ENCODE measurements around the gene NAV2.

NAV2 gene

GRCh38 chr11:19973136-19973635 is 260.5 kb downstream of the NAV2 start:
- Histone ChIP-seq H3K27ac (no peak overlapping the region), H3K27me3 (no peaks in the 10 kb centered on the region), H3K4me1 (ENCODE audit: control insufficient read depth in 1 of 2, insufficient read depth in 1 of 2, low read depth in 1 of 2, low read length in 1 of 2) (no peaks in the 10 kb centered on the region), H3K9me3 (no peaks in the 10 kb centered on the region), H3K36me3 (peaks cover 22% of the 10 kb centered on the region), H3K4me3 (ENCODE audit: low read depth in 1 of 2, low read length in 1 of 2) (no peak overlapping the region)
- no peak for TF ChIP-seq CTCF (IDR thresholded peaks at IDR 0.05)

- TF ChIP-seq CTCF (IDR thresholded peaks at IDR 0.05), result no peak
- Histone ChIP-seq H3K27ac (no peak overlapping the region), H3K27me3 (no peaks in the 10 kb centered on the region), H3K36me3 (peaks cover 20% of the 10 kb centered on the region), H3K4me3 (ENCODE audit: low read depth in 1 of 2, low read length in 1 of 2) (no peak overlapping the region), H3K9me3 (no peaks in the 10 kb centered on the region), H3K4me1 (ENCODE audit: control insufficient read depth in 1 of 2, insufficient read depth in 1 of 2, low read depth in 1 of 2, low read length in 1 of 2) (no peaks in the 10 kb centered on the region)
Observed at GRCh38 chr11:19974886-19975285, 262.2 kb downstream of the NAV2 start.

- H3K4me3 ChIP-seq (ENCODE audit: low read depth in 1 of 2, low read length in 1 of 2), result no peak overlapping the region
- no peaks in the 10 kb centered on the region for H3K9me3 ChIP-seq
- no peaks in the 10 kb centered on the region for H3K27me3 ChIP-seq
- TF ChIP-seq CTCF (IDR thresholded peaks at IDR 0.05), result no peak
- H3K27ac ChIP-seq, result no peak overlapping the region
- peaks cover 20% of the 10 kb centered on the region for H3K36me3 ChIP-seq
- no peaks in the 10 kb centered on the region for H3K4me1 ChIP-seq (ENCODE audit: control insufficient read depth in 1 of 2, insufficient read depth in 1 of 2, low read depth in 1 of 2, low read length in 1 of 2)
Observed at GRCh38 chr11:19975414-19975990, 262.9 kb downstream of the NAV2 start.

GRCh38 chr11:19976281-19976941 is 263.8 kb downstream of the NAV2 start:
- Histone ChIP-seq H3K4me3 (ENCODE audit: low read depth in 1 of 2, low read length in 1 of 2) (no peak overlapping the region), H3K27ac (no peak overlapping the region), H3K27me3 (no peaks in the 10 kb centered on the region), H3K36me3 (peaks cover 20% of the 10 kb centered on the region), H3K9me3 (no peaks in the 10 kb centered on the region), H3K4me1 (ENCODE audit: control insufficient read depth in 1 of 2, insufficient read depth in 1 of 2, low read depth in 1 of 2, low read length in 1 of 2) (no peaks in the 10 kb centered on the region)
- TF ChIP-seq CTCF (IDR thresholded peaks at IDR 0.05), result no peak

GRCh38 chr11:19977941-19978340 is 265.3 kb downstream of the NAV2 start:
- TF ChIP-seq CTCF (IDR thresholded peaks at IDR 0.05), result no peak
- peaks cover 14% of the 10 kb centered on the region for H3K36me3 ChIP-seq
- no peak overlapping the region for H3K4me3 ChIP-seq (ENCODE audit: low read depth in 1 of 2, low read length in 1 of 2)
- no peaks in the 10 kb centered on the region for H3K27me3 ChIP-seq
- H3K9me3 ChIP-seq, result no peaks in the 10 kb centered on the region
- no peak overlapping the region for H3K27ac ChIP-seq
- no peaks in the 10 kb centered on the region for H3K4me1 ChIP-seq (ENCODE audit: control insufficient read depth in 1 of 2, insufficient read depth in 1 of 2, low read depth in 1 of 2, low read length in 1 of 2)

Measured in neutrophil (primary cell).